ENCODE data around the gene PGA5.

Gene PGA5

GRCh38 chr11:61272731-61273130 lies 31.8 kb downstream of the PGA5 start:
- H3K27ac ChIP-seq = no peak overlapping the region
- no peak for TF ChIP-seq ZFX (IDR thresholded peaks at IDR 0.05; ENCODE audit: borderline replicate concordance)
- no peak for TF ChIP-seq CTCF (IDR thresholded peaks at IDR 0.05)

GRCh38 chr11:61273178-61274078 lies 32.5 kb downstream of the PGA5 start:
- no peak overlapping the region for H3K27ac ChIP-seq
- TF ChIP-seq ZFX (IDR thresholded peaks at IDR 0.05; ENCODE audit: borderline replicate concordance) = no peak
- TF ChIP-seq CTCF (IDR thresholded peaks at IDR 0.05) = no peak

GRCh38 chr11:61274084-61274483 lies 33.1 kb downstream of the PGA5 start:
- TF ChIP-seq CTCF (IDR thresholded peaks at IDR 0.05) (no peak), ZFX (IDR thresholded peaks at IDR 0.05; ENCODE audit: borderline replicate concordance) (no peak)
- no peak overlapping the region for H3K27ac ChIP-seq

GRCh38 chr11:61275191-61275590 lies 34.2 kb downstream of the PGA5 start:
- no peak overlapping the region for H3K27ac ChIP-seq
- TF ChIP-seq CTCF (IDR thresholded peaks at IDR 0.05) = no peak

GRCh38 chr11:61277186-61278000 lies 36.4 kb downstream of the PGA5 start:
- no peak overlapping the region for H3K27ac ChIP-seq
- TF ChIP-seq CTCF (IDR thresholded peaks at IDR 0.05) (no peak), ZFX (IDR thresholded peaks at IDR 0.05; ENCODE audit: borderline replicate concordance) (no peak)

- TF ChIP-seq ZFX (IDR thresholded peaks at IDR 0.05; ENCODE audit: borderline replicate concordance) = no peak
- no peak for TF ChIP-seq CTCF (IDR thresholded peaks at IDR 0.05)
- H3K27ac ChIP-seq = no peak overlapping the region
These were observed 37.1 kb downstream of the PGA5 start for GRCh38 chr11:61278001-61278470.

Data from 22Rv1 (cell line).